GM21423 (cell line): ENCODE results near the gene VANGL1.
A peak's percentile ranks its signal among the peaks of the same experiment; 100 is the strongest.

ENCODE experiments used
- ATAC-seq: cut with Tn5 transposase; IDR thresholded peaks from one replicate; pipeline ENCODE4 v1.9.1; 2021; ENCODE audit warnings: mild to moderate bottlenecking, moderate library complexity; ENCODE audit not compliant: unreplicated experiment

VANGL1 gene

GRCh38 chr1:115643666-115644065 lies 1.9 kb downstream of the VANGL1 start:
- no peak for ATAC-seq

GRCh38 chr1:115644109-115644508 lies 2.3 kb downstream of the VANGL1 start:
- ATAC-seq: no peak

- no peak for ATAC-seq
Measured at GRCh38 chr1:115647047-115647446, 5.3 kb downstream of the VANGL1 start.

GRCh38 chr1:115647507-115647906 lies 5.7 kb downstream of the VANGL1 start:
- no peak for ATAC-seq

- no peak for ATAC-seq
Measured at GRCh38 chr1:115647919-115648650, 6.3 kb downstream of the VANGL1 start.

GRCh38 chr1:115648717-115649691 lies 7.2 kb downstream of the VANGL1 start:
- ATAC-seq: peak; percentile 92

- no peak for ATAC-seq
Measured at GRCh38 chr1:115649964-115650363, 8.2 kb downstream of the VANGL1 start.

- no peak for ATAC-seq
Measured at GRCh38 chr1:115650961-115651360, 9.2 kb downstream of the VANGL1 start.

GRCh38 chr1:115651391-115651790 lies 9.6 kb downstream of the VANGL1 start:
- ATAC-seq: no peak

- no peak for ATAC-seq
Measured at GRCh38 chr1:115652236-115652788, 10.5 kb downstream of the VANGL1 start.

- no peak for ATAC-seq
Measured at GRCh38 chr1:115654125-115654524, 12.4 kb downstream of the VANGL1 start.

- ATAC-seq: no peak
Measured at GRCh38 chr1:115654663-115655305, 13.0 kb downstream of the VANGL1 start.

- ATAC-seq: no peak
Measured at GRCh38 chr1:115655306-115655663, 13.5 kb downstream of the VANGL1 start.

GRCh38 chr1:115655916-115656315 lies 14.1 kb downstream of the VANGL1 start:
- ATAC-seq: no peak

- no peak for ATAC-seq
Measured at GRCh38 chr1:115656461-115657077, 14.8 kb downstream of the VANGL1 start.

GRCh38 chr1:115658646-115659045 lies 16.9 kb downstream of the VANGL1 start:
- no peak for ATAC-seq

- no peak for ATAC-seq
Measured at GRCh38 chr1:115660151-115660550, 18.4 kb downstream of the VANGL1 start.

- ATAC-seq: no peak
Measured at GRCh38 chr1:115661157-115661556, 19.4 kb downstream of the VANGL1 start.

- ATAC-seq: no peak
Measured at GRCh38 chr1:115665319-115666096, 23.7 kb downstream of the VANGL1 start.

GRCh38 chr1:115666206-115666605 lies 24.4 kb downstream of the VANGL1 start:
- no peak for ATAC-seq
